Activated B cell treated with CpG ODN at 0.5 μM for 24 hours (primary cell): ENCODE data around the gene ADD1. TPM values are rescaled to one million over a fixed set of nuclear protein-coding genes. Genes with fewer than 3 reads are reported as not detected.

Experiments
- ATAC-seq: fragments of 200-7000 bp; cut with Tn5 transposase; one replicate; pipeline ENCODE4 v1.10.0; 2021; ENCODE audit warnings: low read depth, mild to moderate bottlenecking, moderate library complexity
- CTCF ChIA-PET: fragments of 350-600 bp; sonication (Branson Sonifier 250); formaldehyde crosslinking; loops from one replicate; lab custom pipeline; 2021; ENCODE audit warnings: antibody characterized with exemption; lab: Charles Lee
- POLR2A ChIA-PET: fragments of 350-600 bp; sonication (Branson Sonifier 250); formaldehyde crosslinking; loops from one replicate; lab custom pipeline; 2021; ENCODE audit warnings: antibody characterized with exemption; lab: Charles Lee
- DNase-seq: peaks from one replicate; pipeline ENCODE4 v3.0.0; 2022
- H3K27ac Mint-ChIP-seq: one replicate; pipeline ENCODE4 v1.8.0; 2020; ENCODE audit warnings: mixed read lengths
- H3K27me3 Mint-ChIP-seq: one replicate; pipeline ENCODE4 v1.8.0; 2021; ENCODE audit warnings: mixed read lengths
- H3K36me3 Mint-ChIP-seq: one replicate; pipeline ENCODE4 v1.8.0; 2021; ENCODE audit warnings: low read depth, mixed read lengths
- H3K4me1 Mint-ChIP-seq: one replicate; pipeline ENCODE4 v1.8.0; 2021; ENCODE audit warnings: mixed read lengths
- H3K4me3 Mint-ChIP-seq: one replicate; pipeline ENCODE4 v1.8.0; 2020; ENCODE audit warnings: mild to moderate bottlenecking, mixed read lengths
- H3K9me3 Mint-ChIP-seq: one replicate; pipeline ENCODE4 v1.8.0; 2020; ENCODE audit warnings: mixed read lengths
- intact Hi-C: fragments of 100-400 bp; cut with micrococcal nuclease; formaldehyde crosslinking; loops from one replicate; pipeline ENCODE4 v1.15.1; 2024
- total RNA-seq: library from RNA; stranded (reverse); gene quantifications from 2 replicates; pipeline ENCODE4 v1.2.3, GENCODE V29; 2022
- TF ChIP-seq, protein P1 (sequence below): fragments of 200-600 bp; IDR thresholded peaks from one replicate; pipeline ENCODE4 v1.8.0; 2022; ENCODE audit warnings: antibody characterized with exemption, mild to moderate bottlenecking

The ADD1 gene
- total RNA-seq, 1 donor from 2014 or later: 340 TPM

DNA sequence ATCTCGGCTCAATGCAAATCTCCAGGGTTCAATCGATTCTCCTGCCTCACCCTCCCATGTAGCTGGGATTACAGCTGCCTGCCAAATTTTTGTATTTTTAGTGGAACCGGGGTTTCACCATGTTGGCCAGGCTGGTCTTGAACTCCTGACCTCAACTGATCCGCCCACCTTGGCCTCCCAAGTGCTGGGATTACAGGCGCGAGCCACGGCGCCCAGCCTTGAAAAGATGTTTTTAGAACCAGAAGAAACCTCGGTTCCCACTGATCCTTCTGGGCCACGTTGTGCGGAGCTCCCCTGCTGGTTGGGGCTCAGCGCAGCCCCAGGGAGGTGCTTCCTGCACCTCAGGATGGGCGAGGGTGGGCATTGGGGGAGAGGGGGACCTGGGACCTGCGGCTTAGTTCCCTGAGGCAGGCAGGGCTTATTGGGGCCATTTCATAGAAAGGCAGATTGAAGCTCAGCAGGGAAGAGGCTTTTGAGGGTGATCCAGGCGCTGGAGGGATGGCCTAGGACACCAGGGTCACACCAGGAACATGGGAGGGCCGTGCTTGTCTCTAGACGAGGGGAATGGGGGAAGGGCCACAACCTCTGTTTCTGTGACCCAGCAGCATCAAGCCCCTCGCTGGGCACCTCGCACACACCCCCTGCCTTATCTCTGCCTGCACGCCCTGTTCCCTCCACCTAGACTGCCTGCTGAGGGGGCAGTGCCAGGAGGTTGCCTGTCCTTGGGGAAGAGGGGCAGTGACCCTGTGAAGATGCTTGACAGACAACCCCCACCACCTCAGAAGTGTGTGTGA, 6.3 kb upstream of the ADD1 start:
- no peaks in the 10 kb centered on the region for H3K27me3 Mint-ChIP-seq
- no peaks in the 10 kb centered on the region for H3K9me3 Mint-ChIP-seq
- no peak for ATAC-seq
- TF ChIP-seq, protein P1, sequence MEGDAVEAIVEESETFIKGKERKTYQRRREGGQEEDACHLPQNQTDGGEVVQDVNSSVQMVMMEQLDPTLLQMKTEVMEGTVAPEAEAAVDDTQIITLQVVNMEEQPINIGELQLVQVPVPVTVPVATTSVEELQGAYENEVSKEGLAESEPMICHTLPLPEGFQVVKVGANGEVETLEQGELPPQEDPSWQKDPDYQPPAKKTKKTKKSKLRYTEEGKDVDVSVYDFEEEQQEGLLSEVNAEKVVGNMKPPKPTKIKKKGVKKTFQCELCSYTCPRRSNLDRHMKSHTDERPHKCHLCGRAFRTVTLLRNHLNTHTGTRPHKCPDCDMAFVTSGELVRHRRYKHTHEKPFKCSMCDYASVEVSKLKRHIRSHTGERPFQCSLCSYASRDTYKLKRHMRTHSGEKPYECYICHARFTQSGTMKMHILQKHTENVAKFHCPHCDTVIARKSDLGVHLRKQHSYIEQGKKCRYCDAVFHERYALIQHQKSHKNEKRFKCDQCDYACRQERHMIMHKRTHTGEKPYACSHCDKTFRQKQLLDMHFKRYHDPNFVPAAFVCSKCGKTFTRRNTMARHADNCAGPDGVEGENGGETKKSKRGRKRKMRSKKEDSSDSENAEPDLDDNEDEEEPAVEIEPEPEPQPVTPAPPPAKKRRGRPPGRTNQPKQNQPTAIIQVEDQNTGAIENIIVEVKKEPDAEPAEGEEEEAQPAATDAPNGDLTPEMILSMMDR: no peak
- DNase-seq: no peak
- peak overlapping the region; percentile 74 for H3K4me3 Mint-ChIP-seq
- POLR2A ChIA-PET: interaction anchor here (1.2 to 2.9 kb wide), 4 partner anchors 8 to 74 kb away, joined by 3 to 15 read pairs (median 6); no protein-coding TSS in a partner anchor
- CTCF ChIA-PET: interaction anchor here (1.1 kb wide), 1 partner anchor 73 kb away, joined by 3 read pairs; no protein-coding TSS in a partner anchor
- H3K27ac Mint-ChIP-seq: no peak overlapping the region
- intact Hi-C loops: loop anchor here (5.0 kb wide), 1 partner anchor 210 kb away; no protein-coding TSS in a partner anchor
- H3K36me3 Mint-ChIP-seq: peaks cover 7% of the 10 kb centered on the region
- peaks cover 75% of the 10 kb centered on the region for H3K4me1 Mint-ChIP-seq

DNA sequence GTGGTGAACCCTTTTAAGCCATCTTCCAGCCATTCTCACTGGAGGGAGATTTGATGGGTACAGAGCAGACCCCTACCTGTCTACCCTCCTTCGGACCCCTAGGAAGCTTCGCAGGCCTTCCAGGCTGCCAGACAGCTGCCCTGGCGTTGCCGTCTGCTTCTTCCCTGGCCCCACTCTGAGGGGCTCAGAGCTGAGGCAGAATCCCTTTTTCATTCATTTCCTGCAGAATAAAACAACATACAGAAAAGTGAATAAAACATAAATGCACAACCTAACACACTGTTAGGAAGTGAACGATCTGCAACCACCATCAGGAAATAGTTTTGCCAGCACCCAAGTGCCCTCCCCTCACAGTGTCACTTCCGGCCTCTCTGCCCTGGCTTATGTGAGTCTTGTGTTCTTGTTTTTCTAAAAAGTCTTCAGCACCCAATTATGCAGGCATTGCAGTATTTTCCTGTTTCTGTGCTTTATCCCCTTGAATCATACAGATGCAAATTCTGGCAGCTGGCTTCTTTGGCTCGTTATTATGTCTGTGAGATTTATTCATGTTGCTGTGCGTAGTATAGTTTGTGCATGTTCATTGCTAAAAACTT, 5.6 kb upstream of the ADD1 start:
- ChIA-PET CTCF (interaction anchor here (1.1 kb wide), 1 partner anchor 73 kb away, joined by 3 read pairs; no protein-coding TSS in a partner anchor), POLR2A (interaction anchor here (1.1 to 1.4 kb wide), 4 partner anchors 14 to 74 kb away, joined by 4 to 7 read pairs (median 4); no protein-coding TSS in a partner anchor)
- peak; percentile 54 for ATAC-seq
- no peaks in the 10 kb centered on the region for H3K27me3 Mint-ChIP-seq
- peaks cover 4% of the 10 kb centered on the region for H3K36me3 Mint-ChIP-seq
- TF ChIP-seq, protein P1: no peak
- intact Hi-C loops: loop anchor here (1.0 to 5.0 kb wide), 3 partner anchors 9 to 209 kb away; no protein-coding TSS in a partner anchor
- peak; percentile 32 for DNase-seq
- peaks cover 74% of the 10 kb centered on the region for H3K4me1 Mint-ChIP-seq
- H3K9me3 Mint-ChIP-seq: no peaks in the 10 kb centered on the region
- H3K4me3 Mint-ChIP-seq: peak overlapping the region; percentile 74
- peak overlapping the region; percentile 81 for H3K27ac Mint-ChIP-seq

DNA sequence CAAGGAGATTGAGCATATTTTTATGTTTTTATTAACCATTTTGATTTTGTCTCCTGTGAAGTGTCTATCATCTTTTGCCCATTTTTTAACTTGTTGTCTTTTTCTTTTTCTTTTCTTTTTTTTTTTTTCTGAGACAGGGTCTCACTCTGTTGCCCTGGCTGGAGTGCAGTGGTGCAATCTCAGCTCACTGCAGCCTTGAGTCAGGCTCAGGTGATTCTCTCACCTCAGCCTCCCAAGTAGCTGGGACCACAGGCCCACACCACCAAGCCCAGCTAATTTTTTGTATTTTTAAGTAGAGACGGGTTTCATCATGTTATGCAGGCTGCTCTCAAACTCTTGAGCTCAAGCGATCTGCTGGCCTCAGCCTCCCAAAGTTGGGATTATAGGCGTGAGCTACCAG, 4.6 kb upstream of the ADD1 start:
- Mint-ChIP-seq H3K4me3 (no peak overlapping the region), H3K27ac (no peak overlapping the region), H3K9me3 (no peaks in the 10 kb centered on the region), H3K36me3 (peaks cover 2% of the 10 kb centered on the region), H3K4me1 (peaks cover 65% of the 10 kb centered on the region), H3K27me3 (no peaks in the 10 kb centered on the region)
- POLR2A ChIA-PET: interaction anchor here (1.1 kb wide), 1 partner anchor 13 kb away, joined by 4 read pairs; no protein-coding TSS in a partner anchor
- TF ChIP-seq, protein P1: no peak
- DNase-seq (no peak), ATAC-seq (no peak)
- intact Hi-C loops: loop anchor here (5.0 kb wide), 1 partner anchor 208 kb away; no protein-coding TSS in a partner anchor
- CTCF ChIA-PET: interaction anchor here (1.3 kb wide), 1 partner anchor 75 kb away, joined by 3 read pairs; no protein-coding TSS in a partner anchor

DNA sequence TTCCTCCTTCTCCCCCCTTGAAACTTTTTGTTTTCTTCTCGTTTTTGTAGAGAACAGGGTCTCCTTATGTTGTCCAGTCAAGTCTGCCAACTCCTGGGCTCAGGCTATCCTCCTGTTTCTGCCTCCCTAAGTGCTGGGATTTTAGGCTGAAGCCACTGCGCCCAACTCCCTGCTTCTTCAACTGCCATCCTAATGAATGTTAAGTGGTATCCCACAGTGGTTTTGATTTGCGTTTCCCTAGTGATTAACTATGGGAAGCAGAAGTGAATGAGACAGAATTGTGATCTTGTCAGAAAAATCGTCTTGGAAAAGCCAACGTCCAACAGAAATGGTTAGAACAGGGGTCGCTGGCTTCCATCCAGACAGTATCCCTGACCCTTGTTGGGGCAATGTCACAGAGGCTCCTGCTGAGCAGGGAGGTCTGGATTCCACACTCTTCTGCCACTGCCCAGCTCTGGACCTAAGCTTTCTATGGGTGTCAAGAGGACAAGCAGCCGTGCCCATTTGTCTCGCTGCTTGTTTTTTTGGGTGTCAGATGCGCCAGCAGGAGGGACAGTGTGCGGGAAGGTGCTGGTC, 869 bp upstream of the ADD1 start:
- ChIA-PET CTCF (no interaction called here), POLR2A (interaction anchor here (0.6 to 1.5 kb wide), 8 partner anchors 8 to 98 kb away, joined by 3 to 12 read pairs (median 3); no protein-coding TSS in a partner anchor)
- ATAC-seq (no peak), DNase-seq (no peak)
- H3K9me3 Mint-ChIP-seq: no peaks in the 10 kb centered on the region
- H3K27me3 Mint-ChIP-seq: no peaks in the 10 kb centered on the region
- H3K36me3 Mint-ChIP-seq: peaks cover 9% of the 10 kb centered on the region
- TF ChIP-seq, protein P1: no peak
- peak overlapping the region; percentile 87 for H3K4me3 Mint-ChIP-seq
- intact Hi-C loops: loop anchor here (1.0 kb wide), 2 partner anchors 7 to 9 kb away; no protein-coding TSS in a partner anchor
- peaks cover 62% of the 10 kb centered on the region for H3K4me1 Mint-ChIP-seq
- peak overlapping the region; percentile 79 for H3K27ac Mint-ChIP-seq
